ENCODE measurements around the gene SPATS2L.

The SPATS2L gene

GRCh38 chr2:200470230-200470629 is 163.7 kb downstream of the SPATS2L start:
- DNase-seq (ENCODE audit: low read depth, low spot score): no peak
- Histone ChIP-seq H3K36me3 (ENCODE audit: insufficient read depth, insufficient read length, low read length) (peaks cover 53% of the 10 kb centered on the region), H3K4me3 (ENCODE audit: insufficient read length, low read depth) (no peak overlapping the region), H3K9ac (ENCODE audit: insufficient read length, low read depth) (no peak overlapping the region), H3K27me3 (ENCODE audit: insufficient read depth, insufficient read length) (no peaks in the 10 kb centered on the region), H3K4me1 (ENCODE audit: insufficient read depth, insufficient read length) (peaks cover 3% of the 10 kb centered on the region), H3K9me3 (ENCODE audit: insufficient read depth, low read length) (no peaks in the 10 kb centered on the region)
- TF ChIP-seq SUZ12 (IDR thresholded peaks at IDR 0.05; ENCODE audit: extremely low read depth, insufficient read depth, insufficient read length) (no peak), ZNF274 (IDR thresholded peaks at IDR 0.05; ENCODE audit: low read depth, low read length) (no peak), YY1 (IDR thresholded peaks at IDR 0.05; ENCODE audit: insufficient read depth, insufficient read length) (no peak)

- Histone ChIP-seq H3K36me3 (ENCODE audit: insufficient read depth, insufficient read length, low read length) (peaks cover 60% of the 10 kb centered on the region), H3K9ac (ENCODE audit: insufficient read length, low read depth) (no peak overlapping the region), H3K4me1 (ENCODE audit: insufficient read depth, insufficient read length) (peaks cover 3% of the 10 kb centered on the region), H3K27me3 (ENCODE audit: insufficient read depth, insufficient read length) (no peaks in the 10 kb centered on the region), H3K9me3 (ENCODE audit: insufficient read depth, low read length) (no peaks in the 10 kb centered on the region), H3K4me3 (ENCODE audit: insufficient read length, low read depth) (no peak overlapping the region)
- TF ChIP-seq YY1 (IDR thresholded peaks at IDR 0.05; ENCODE audit: insufficient read depth, insufficient read length) (no peak), SUZ12 (IDR thresholded peaks at IDR 0.05; ENCODE audit: extremely low read depth, insufficient read depth, insufficient read length) (no peak), ZNF274 (IDR thresholded peaks at IDR 0.05; ENCODE audit: low read depth, low read length) (no peak)
- DNase-seq (ENCODE audit: low read depth, low spot score): no peak
Measured at GRCh38 chr2:200471324-200471848, 164.9 kb downstream of the SPATS2L start.

- no peak for DNase-seq (ENCODE audit: low read depth, low spot score)
- no peak overlapping the region for H3K9ac ChIP-seq (ENCODE audit: insufficient read length, low read depth)
- TF ChIP-seq SUZ12 (IDR thresholded peaks at IDR 0.05; ENCODE audit: extremely low read depth, insufficient read depth, insufficient read length): no peak
- no peak for TF ChIP-seq YY1 (IDR thresholded peaks at IDR 0.05; ENCODE audit: insufficient read depth, insufficient read length)
- no peak for TF ChIP-seq ZNF274 (IDR thresholded peaks at IDR 0.05; ENCODE audit: low read depth, low read length)
- peaks cover 3% of the 10 kb centered on the region for H3K4me1 ChIP-seq (ENCODE audit: insufficient read depth, insufficient read length)
- no peaks in the 10 kb centered on the region for H3K27me3 ChIP-seq (ENCODE audit: insufficient read depth, insufficient read length)
- no peak overlapping the region for H3K4me3 ChIP-seq (ENCODE audit: insufficient read length, low read depth)
- no peaks in the 10 kb centered on the region for H3K9me3 ChIP-seq (ENCODE audit: insufficient read depth, low read length)
- H3K36me3 ChIP-seq (ENCODE audit: insufficient read depth, insufficient read length, low read length): peaks cover 60% of the 10 kb centered on the region
Measured at GRCh38 chr2:200471928-200472645, 165.6 kb downstream of the SPATS2L start.

GRCh38 chr2:200472853-200473464 is 166.5 kb downstream of the SPATS2L start:
- no peaks in the 10 kb centered on the region for H3K27me3 ChIP-seq (ENCODE audit: insufficient read depth, insufficient read length)
- no peaks in the 10 kb centered on the region for H3K9me3 ChIP-seq (ENCODE audit: insufficient read depth, low read length)
- no peak for DNase-seq (ENCODE audit: low read depth, low spot score)
- TF ChIP-seq ZNF274 (IDR thresholded peaks at IDR 0.05; ENCODE audit: low read depth, low read length) (no peak), SUZ12 (IDR thresholded peaks at IDR 0.05; ENCODE audit: extremely low read depth, insufficient read depth, insufficient read length) (no peak), YY1 (IDR thresholded peaks at IDR 0.05; ENCODE audit: insufficient read depth, insufficient read length) (no peak)
- peaks cover 61% of the 10 kb centered on the region for H3K36me3 ChIP-seq (ENCODE audit: insufficient read depth, insufficient read length, low read length)
- peaks cover 3% of the 10 kb centered on the region for H3K4me1 ChIP-seq (ENCODE audit: insufficient read depth, insufficient read length)
- H3K9ac ChIP-seq (ENCODE audit: insufficient read length, low read depth): no peak overlapping the region
- no peak overlapping the region for H3K4me3 ChIP-seq (ENCODE audit: insufficient read length, low read depth)

- DNase-seq (ENCODE audit: low read depth, low spot score): no peak
- TF ChIP-seq YY1 (IDR thresholded peaks at IDR 0.05; ENCODE audit: insufficient read depth, insufficient read length): no peak
- no peak for TF ChIP-seq SUZ12 (IDR thresholded peaks at IDR 0.05; ENCODE audit: extremely low read depth, insufficient read depth, insufficient read length)
- no peak for TF ChIP-seq ZNF274 (IDR thresholded peaks at IDR 0.05; ENCODE audit: low read depth, low read length)
- peaks cover 47% of the 10 kb centered on the region for H3K36me3 ChIP-seq (ENCODE audit: insufficient read depth, insufficient read length, low read length)
- no peak overlapping the region for H3K9ac ChIP-seq (ENCODE audit: insufficient read length, low read depth)
- no peaks in the 10 kb centered on the region for H3K9me3 ChIP-seq (ENCODE audit: insufficient read depth, low read length)
- H3K27me3 ChIP-seq (ENCODE audit: insufficient read depth, insufficient read length): no peaks in the 10 kb centered on the region
- no peaks in the 10 kb centered on the region for H3K4me1 ChIP-seq (ENCODE audit: insufficient read depth, insufficient read length)
- no peak overlapping the region for H3K4me3 ChIP-seq (ENCODE audit: insufficient read length, low read depth)
Measured at GRCh38 chr2:200475795-200476194, 169.3 kb downstream of the SPATS2L start.

GRCh38 chr2:200476836-200477235 is 170.3 kb downstream of the SPATS2L start:
- H3K27me3 ChIP-seq (ENCODE audit: insufficient read depth, insufficient read length): no peaks in the 10 kb centered on the region
- no peak for DNase-seq (ENCODE audit: low read depth, low spot score)
- no peaks in the 10 kb centered on the region for H3K9me3 ChIP-seq (ENCODE audit: insufficient read depth, low read length)
- H3K9ac ChIP-seq (ENCODE audit: insufficient read length, low read depth): no peak overlapping the region
- no peak overlapping the region for H3K4me3 ChIP-seq (ENCODE audit: insufficient read length, low read depth)
- H3K36me3 ChIP-seq (ENCODE audit: insufficient read depth, insufficient read length, low read length): peaks cover 43% of the 10 kb centered on the region
- TF ChIP-seq ZNF274 (IDR thresholded peaks at IDR 0.05; ENCODE audit: low read depth, low read length): no peak
- TF ChIP-seq SUZ12 (IDR thresholded peaks at IDR 0.05; ENCODE audit: extremely low read depth, insufficient read depth, insufficient read length): no peak
- TF ChIP-seq YY1 (IDR thresholded peaks at IDR 0.05; ENCODE audit: insufficient read depth, insufficient read length): no peak
- no peaks in the 10 kb centered on the region for H3K4me1 ChIP-seq (ENCODE audit: insufficient read depth, insufficient read length)

GRCh38 chr2:200477667-200478131 is 171.2 kb downstream of the SPATS2L start:
- Histone ChIP-seq H3K9me3 (ENCODE audit: insufficient read depth, low read length) (no peaks in the 10 kb centered on the region), H3K9ac (ENCODE audit: insufficient read length, low read depth) (no peak overlapping the region), H3K4me1 (ENCODE audit: insufficient read depth, insufficient read length) (no peaks in the 10 kb centered on the region), H3K27me3 (ENCODE audit: insufficient read depth, insufficient read length) (no peaks in the 10 kb centered on the region), H3K36me3 (ENCODE audit: insufficient read depth, insufficient read length, low read length) (peaks cover 36% of the 10 kb centered on the region), H3K4me3 (ENCODE audit: insufficient read length, low read depth) (no peak overlapping the region)
- TF ChIP-seq YY1 (IDR thresholded peaks at IDR 0.05; ENCODE audit: insufficient read depth, insufficient read length) (no peak), SUZ12 (IDR thresholded peaks at IDR 0.05; ENCODE audit: extremely low read depth, insufficient read depth, insufficient read length) (no peak), ZNF274 (IDR thresholded peaks at IDR 0.05; ENCODE audit: low read depth, low read length) (no peak)
- no peak for DNase-seq (ENCODE audit: low read depth, low spot score)

Measured in NT2/D1 (cell line).